H9 (cell line): ENCODE measurements around the gene ADCY4. TPM values are rescaled to one million over a fixed set of nuclear protein-coding genes. Genes with fewer than 3 reads are reported as not detected.

Source experiments
- DNase-seq: peaks from one replicate; pipeline ENCODE4 v3.0.0-alpha.2; 2017
- H2AFZ ChIP-seq: one replicate; pipeline ENCODE4 v1.6.1; 2013; ENCODE audit warnings: mild to moderate bottlenecking, low read length, control low read depth, moderate library complexity
- H2AK5ac ChIP-seq: 2 replicates; pipeline ENCODE4 v1.6.1; 2013; ENCODE audit warnings: low read length, control low read depth, mixed read lengths; ENCODE audit not compliant: insufficient read length
- H2BK120ac ChIP-seq: one replicate; pipeline ENCODE4 v1.6.1; 2013; ENCODE audit warnings: low read depth, mild to moderate bottlenecking, low read length, control low read depth, inconsistent platforms; ENCODE audit not compliant: poor library complexity, severe bottlenecking
- H2BK12ac ChIP-seq: 2 replicates; pipeline ENCODE4 v1.6.1; 2013; ENCODE audit warnings: low read length, control low read depth, mixed read lengths, low read depth; ENCODE audit not compliant: insufficient read length
- H2BK15ac ChIP-seq: 2 replicates; pipeline ENCODE4 v1.6.1; 2013; ENCODE audit warnings: low read depth, low read length, control low read depth
- H2BK20ac ChIP-seq: one replicate; pipeline ENCODE4 v1.6.1; 2013; ENCODE audit warnings: low read depth, mild to moderate bottlenecking, low read length, control low read depth, inconsistent platforms; ENCODE audit not compliant: poor library complexity, severe bottlenecking
- H2BK5ac ChIP-seq: 2 replicates; pipeline ENCODE4 v1.6.1; 2013; ENCODE audit warnings: low read length, control low read depth, mixed read lengths; ENCODE audit not compliant: insufficient read length
- H3K14ac ChIP-seq: 2 replicates; pipeline ENCODE4 v1.6.1; 2013; ENCODE audit warnings: low read length, control low read depth; ENCODE audit not compliant: insufficient read depth
- H3K18ac ChIP-seq: 2 replicates; pipeline ENCODE4 v1.6.1; 2013; ENCODE audit warnings: low read depth, mild to moderate bottlenecking, mixed read lengths, low read length, control low read depth; ENCODE audit not compliant: insufficient read length
- H3K23ac ChIP-seq: 2 replicates; pipeline ENCODE4 v1.6.1; 2013; ENCODE audit warnings: low read length, control low read depth, mixed read lengths, low read depth; ENCODE audit not compliant: insufficient read length
- H3K23me2 ChIP-seq: 2 replicates; pipeline ENCODE4 v1.6.1; 2013; ENCODE audit warnings: low read depth, mild to moderate bottlenecking, mixed read lengths, low read length, control low read depth; ENCODE audit not compliant: insufficient read length, poor library complexity, severe bottlenecking
- H3K27ac ChIP-seq: 2 replicates; pipeline ENCODE4 v1.5.1; 2013; ENCODE audit warnings: low read length, control low read depth, mixed read lengths, low read depth; ENCODE audit not compliant: insufficient read length
- H3K27me3 ChIP-seq: 2 replicates; pipeline ENCODE4 v1.6.1; 2013; ENCODE audit warnings: low read length, control low read depth, inconsistent platforms; ENCODE audit not compliant: insufficient read depth
- H3K4ac ChIP-seq: 2 replicates; pipeline ENCODE4 v1.6.1; 2013; ENCODE audit warnings: low read depth, mild to moderate bottlenecking, control low read depth, inconsistent platforms, low read length, moderate library complexity
- H3K4me1 ChIP-seq: 2 replicates; pipeline ENCODE4 v1.6.1; 2013; ENCODE audit warnings: low read length, control low read depth, inconsistent platforms; ENCODE audit not compliant: insufficient read depth
- H3K4me2 ChIP-seq: 2 replicates; pipeline ENCODE4 v1.6.1; 2013; ENCODE audit warnings: low read length, control low read depth, mixed read lengths; ENCODE audit not compliant: insufficient read length, insufficient read depth
- H3K56ac ChIP-seq: 2 replicates; pipeline ENCODE4 v1.6.1; 2013; ENCODE audit warnings: low read depth, mild to moderate bottlenecking, mixed read lengths, low read length, control low read depth; ENCODE audit not compliant: insufficient read length
- H3K79me1 ChIP-seq: 2 replicates; pipeline ENCODE4 v1.6.1; 2013; ENCODE audit warnings: low read depth, mild to moderate bottlenecking, moderate library complexity, low read length, control low read depth, inconsistent platforms; ENCODE audit not compliant: insufficient read depth, poor library complexity, severe bottlenecking
- H3K79me2 ChIP-seq: 2 replicates; pipeline ENCODE4 v1.6.1; 2013; ENCODE audit warnings: low read length, control low read depth, inconsistent platforms; ENCODE audit not compliant: insufficient read depth
- H3K9ac ChIP-seq: 2 replicates; pipeline ENCODE4 v1.6.1; 2013; ENCODE audit warnings: low read length, control low read depth, mixed read lengths; ENCODE audit not compliant: insufficient read length; ENCODE audit errors: extremely low read depth
- H3K9me3 ChIP-seq: one replicate; pipeline ENCODE4 v1.6.1; 2013; ENCODE audit warnings: low read depth, low read length, inconsistent platforms; ENCODE audit not compliant: control insufficient read depth
- H3T11ph ChIP-seq: one replicate; pipeline ENCODE4 v1.6.1; 2013; ENCODE audit warnings: mild to moderate bottlenecking, low read length, control low read depth, inconsistent platforms
- H4K20me1 ChIP-seq: one replicate; pipeline ENCODE4 v1.6.1; 2013; ENCODE audit not compliant: control insufficient read depth, insufficient read length, insufficient read depth
- H4K5ac ChIP-seq: 2 replicates; pipeline ENCODE4 v1.6.1; 2013; ENCODE audit warnings: low read depth, mild to moderate bottlenecking, mixed read lengths, low read length, control low read depth; ENCODE audit not compliant: insufficient read length
- H4K8ac ChIP-seq: replicated peaks from 2 replicates; pipeline ENCODE4 v1.6.1; 2013; ENCODE audit warnings: low read length, control low read depth, mixed read lengths, low read depth; ENCODE audit not compliant: insufficient read length
- H4K91ac ChIP-seq: 2 replicates; pipeline ENCODE4 v1.6.1; 2013; ENCODE audit warnings: low read depth, mild to moderate bottlenecking, moderate library complexity, mixed read lengths, low read length, control low read depth; ENCODE audit not compliant: insufficient read length
- H3K27ac Mint-ChIP-seq, 3 experiments: 2 replicates in 2 of 3; 3 replicates in 1 of 3; pipeline ENCODE4 v1.8.0; 2020 to 2021; ENCODE audit warnings: mixed read lengths in 3 of 3, mild to moderate bottlenecking in 1 of 3, moderate library complexity in 1 of 3
- H3K27me3 Mint-ChIP-seq: 2 replicates; pipeline ENCODE4 v1.8.0; 2021; ENCODE audit warnings: low read depth, mild to moderate bottlenecking, moderate library complexity, mixed read lengths
- H3K36me3 Mint-ChIP-seq, 3 experiments: 2 replicates in 2 of 3; 3 replicates in 1 of 3; pipeline ENCODE4 v1.8.0; 2020 to 2021; ENCODE audit warnings: low read depth in 3 of 3, mixed read lengths in 3 of 3; ENCODE audit not compliant: insufficient read depth in 1 of 3
- H3K4me1 Mint-ChIP-seq, 2 experiments: 2 replicates each; pipeline ENCODE4 v1.8.0; 2020; ENCODE audit warnings: mixed read lengths in 2 of 2
- H3K4me3 Mint-ChIP-seq, 2 experiments: 2 replicates in 1 of 2; 3 replicates in 1 of 2; pipeline ENCODE4 v1.8.0; 2020 to 2021; ENCODE audit warnings: mild to moderate bottlenecking in 2 of 2, mixed read lengths in 2 of 2, moderate library complexity in 1 of 2
- H3K9me3 Mint-ChIP-seq, 2 experiments: 2 replicates in 1 of 2; 3 replicates in 1 of 2; pipeline ENCODE4 v1.8.0; 2020; ENCODE audit warnings: mild to moderate bottlenecking in 2 of 2, mixed read lengths in 2 of 2, moderate library complexity in 1 of 2
- CTCF ChIP-seq: fragments of 200-600 bp; sonication (generic); conservative IDR thresholded peaks from 3 replicates; pipeline ENCODE4 v1.8.0; 2021; ENCODE audit warnings: antibody characterized with exemption, mild to moderate bottlenecking
- WGBS: extraction: QIAGEN DNeasy Blood & Tissue Kit; methylation state at CpG from one replicate; pipeline ENCODE4 v1.1.7; 2013; ENCODE audit warnings: missing lambda C conversion rate, low lambda C conversion rate, mixed read lengths; ENCODE audit not compliant: insufficient read length; ENCODE audit errors: extremely low coverage; 5-methylcytosine and 5-hydroxymethylcytosine counted together
- total RNA-seq: library from RNA; stranded (reverse); gene quantifications from 2 replicates; pipeline ENCODE4 v1.2.1, GENCODE V29; 2021

Gene ADCY4
- total RNA-seq, 1 experiment from 2014 or later, result 0.09 TPM

GRCh38 chr14:24382064-24382371 lies 47.1 kb upstream of the ADCY4 start:
- H3K27ac Mint-ChIP-seq, result no peak overlapping the region

More at GRCh38 chr14:24382064-24382371, 47.1 kb upstream of the ADCY4 start:
- H3K4me3 Mint-ChIP-seq, result no peak overlapping the region
- no peaks in the 10 kb centered on the region for H3K23me2 ChIP-seq
- H3K4me2 ChIP-seq, result no peak overlapping the region
- no peak overlapping the region for H3K23ac ChIP-seq
- H2BK15ac ChIP-seq, result no peak overlapping the region
- H3K14ac ChIP-seq, result no peak overlapping the region
- peaks cover 3% of the 10 kb centered on the region for H3K4me1 ChIP-seq
- H4K91ac ChIP-seq, result no peak overlapping the region
- no peak overlapping the region for H2BK12ac ChIP-seq
- no peaks in the 10 kb centered on the region; the same call in none of the 2 replicates for H3K27me3 Mint-ChIP-seq
- no peak overlapping the region for H2BK5ac ChIP-seq
- no peaks in the 10 kb centered on the region for H3K79me1 ChIP-seq
- no CpG with 5 or more reads among the region's 4 CpGs for WGBS
- H2AFZ ChIP-seq, result no peak overlapping the region
- H2BK20ac ChIP-seq, result no peak overlapping the region
- no peak overlapping the region for H3K56ac ChIP-seq
- no peak for TF ChIP-seq CTCF
- peaks cover 20 to 29% of the 10 kb centered on the region in 2 experiments for H3K4me1 Mint-ChIP-seq
- DNase-seq, result no peak
- H3K4ac ChIP-seq, result no peak overlapping the region
- H4K20me1 ChIP-seq, result no peaks in the 10 kb centered on the region
- no peak overlapping the region for H4K5ac ChIP-seq
- no peak overlapping the region for H3K18ac ChIP-seq
- no peak overlapping the region for H3K27ac ChIP-seq
- no peak overlapping the region for H3K9ac ChIP-seq
- no peak overlapping the region for H2BK120ac ChIP-seq
- H3K79me2 ChIP-seq, result no peaks in the 10 kb centered on the region; the same call in 1 of the 2 replicates
- H3K36me3 Mint-ChIP-seq, result peaks cover 0 to 1% (median 0%) of the 10 kb centered on the region in 3 experiments; a peak in 4 of 7 replicates
- H3K9me3 Mint-ChIP-seq, result no peaks in the 10 kb centered on the region
- H4K8ac ChIP-seq, result no peak overlapping the region
- no peaks in the 10 kb centered on the region for H3K9me3 ChIP-seq
- no peak overlapping the region for H2AK5ac ChIP-seq
- H3K27me3 ChIP-seq, result no peaks in the 10 kb centered on the region
- no peak overlapping the region for H3T11ph ChIP-seq
